HepG2 (cell line): ENCODE measurements around the gene CDH23. TPM values are rescaled to one million over a fixed set of nuclear protein-coding genes. Genes with fewer than 3 reads are reported as not detected.

Experiments used
- ATAC-seq: fragments of 200-7000 bp; cut with Tn5 transposase; 3 replicates; pipeline ENCODE4 v1.9.1; 2020; ENCODE audit warnings: mild to moderate bottlenecking, moderate library complexity
- BruUV-seq: library from RNA; stranded (reverse); fragments of 400-500 nt; replicated peaks from 2 replicates; lab custom pipeline; 2021; lab: Mats Ljungman, UMichigan
- CTCF ChIA-PET: fragments of 300-600 bp; formaldehyde crosslinking; extraction: SDS; loops from one replicate; lab custom pipeline; 2021; ENCODE audit warnings: low total read pairs, inconsistent platforms, low intra/inter-chr PET ratio; lab: Yijun Ruan, JAX
- POLR2A ChIA-PET: fragments of 350-600 bp; sonication (Branson Sonifier 250); formaldehyde crosslinking; loops from one replicate; lab custom pipeline; 2020; ENCODE audit warnings: antibody characterized with exemption, inconsistent platforms; lab: Yijun Ruan, JAX
- DNase-seq: peaks from one replicate; pipeline ENCODE4 v3.0.0-alpha.2; 2015; ENCODE audit warnings: low spot score
- FAIRE-seq: peaks from 3 replicates; lab custom pipeline; 2011; peaks lifted over from hg19 to GRCh38; lab: Jason Lieb, UNC
- H2AFZ ChIP-seq: one replicate; pipeline ENCODE4 v1.6.1; 2011; ENCODE audit warnings: low read length, inconsistent platforms
- H3K27ac ChIP-seq: fragments of 300-600 bp; 3 replicates; pipeline ENCODE4 v1.8.0; 2011; ENCODE audit warnings: mixed run types, mild to moderate bottlenecking, mixed read lengths, low read length, inconsistent platforms; ENCODE audit not compliant: insufficient read depth; ENCODE audit errors: extremely low read length
- H3K27me3 ChIP-seq, 2 experiments: fragments of 200-600 bp in 1 of 2; 2 replicates in 1 of 2; 3 replicates in 1 of 2; pipeline versions ENCODE4 v1.6.0 to v1.8.0; 2011; ENCODE audit warnings: low read length in 2 of 2, mild to moderate bottlenecking in 2 of 2, moderate library complexity in 2 of 2, inconsistent platforms in 1 of 2; ENCODE audit not compliant: insufficient read depth in 2 of 2, control insufficient read depth in 1 of 2
- H3K36me3 ChIP-seq, 2 experiments: fragments of 200-600 bp in 1 of 2; replicated peaks in 1 of 2; 2 replicates in 1 of 2; 3 replicates in 1 of 2; pipeline versions ENCODE4 v1.5.1 to v1.8.0; 2011; ENCODE audit warnings: low read length in 2 of 2, inconsistent platforms in 1 of 2; ENCODE audit not compliant: insufficient read depth in 2 of 2, control insufficient read depth in 1 of 2
- H3K4me1 ChIP-seq: 2 replicates; pipeline ENCODE4 v1.5.1; 2012; ENCODE audit warnings: low read length, inconsistent platforms; ENCODE audit not compliant: insufficient read depth
- H3K4me2 ChIP-seq: 2 replicates; pipeline ENCODE4 v1.6.0; 2011; ENCODE audit warnings: low read depth, low read length, inconsistent platforms
- H3K4me3 ChIP-seq, 3 experiments: fragments of 200-600 bp in 1 of 3; sonication (generic), shearing (Covaris generic) in 1 of 3; replicated peaks in 1 of 3; 2 replicates each; pipeline ENCODE4 v1.5.1; 2011 to 2016; ENCODE audit warnings: low read length in 3 of 3, inconsistent platforms in 2 of 3, low read depth in 2 of 3, mild to moderate bottlenecking in 2 of 3, control low read depth in 1 of 3, mixed read lengths in 1 of 3; ENCODE audit not compliant: insufficient read depth in 1 of 3
- H3K79me2 ChIP-seq: one replicate; pipeline ENCODE4 v1.6.1; 2011; ENCODE audit warnings: low read length, inconsistent platforms; ENCODE audit not compliant: insufficient read depth
- H3K9ac ChIP-seq: 2 replicates; pipeline ENCODE4 v1.6.0; 2011; ENCODE audit warnings: mild to moderate bottlenecking, low read depth, low read length, inconsistent platforms; ENCODE audit not compliant: insufficient read depth
- H3K9me3 ChIP-seq: 2 replicates; pipeline ENCODE4 v1.5.1; 2012; ENCODE audit warnings: mild to moderate bottlenecking, low read length
- H4K20me1 ChIP-seq: 2 replicates; pipeline ENCODE4 v1.6.0; 2011; ENCODE audit warnings: inconsistent platforms, mild to moderate bottlenecking, low read length, moderate library complexity; ENCODE audit not compliant: insufficient read depth
- AGO2 ChIP-seq: fragments of 200-400 bp; formaldehyde crosslinking; optimal IDR thresholded peaks from 2 replicates; pipeline ENCODE3; 2017; ENCODE audit warnings: mild to moderate bottlenecking, low read depth, low read length, moderate library complexity
- DPF2 ChIP-seq: sonication (generic); formaldehyde crosslinking; IDR thresholded peaks from 2 replicates; pipeline ENCODE4 v1.4.0; 2020; ENCODE audit warnings: mild to moderate bottlenecking, low read depth, missing genetic modification reagents, borderline replicate concordance
- HNRNPLL ChIP-seq: fragments of 200-400 bp; formaldehyde crosslinking; IDR thresholded peaks from 2 replicates; pipeline ENCODE4 v1.6.1; 2017; ENCODE audit warnings: mild to moderate bottlenecking, low read depth, low read length; ENCODE audit not compliant: poor library complexity, severe bottlenecking
- HNRNPUL1 ChIP-seq: fragments of 200-400 bp; formaldehyde crosslinking; IDR thresholded peaks from 2 replicates; pipeline ENCODE4 v1.6.1; 2017; ENCODE audit warnings: low read depth, mild to moderate bottlenecking, low read length, moderate library complexity
- JUNB ChIP-seq: sonication (generic); formaldehyde crosslinking; IDR thresholded peaks from 2 replicates; pipeline ENCODE4 v1.8.0; 2022; ENCODE audit warnings: missing genetic modification reagents, mild to moderate bottlenecking, borderline replicate concordance
- PTBP1 ChIP-seq: fragments of 200-400 bp; formaldehyde crosslinking; IDR thresholded peaks from 2 replicates; pipeline ENCODE4 v1.6.1; 2018; ENCODE audit warnings: low read length, low read depth; ENCODE audit not compliant: poor library complexity, severe bottlenecking
- RELA ChIP-seq: sonication (generic); formaldehyde crosslinking; IDR thresholded peaks from 2 replicates; pipeline ENCODE4 v1.4.0; 2020; ENCODE audit warnings: missing genetic modification reagents
- SALL2 ChIP-seq: sonication (generic); formaldehyde crosslinking; IDR thresholded peaks from 2 replicates; pipeline ENCODE4 v1.8.1; 2023; ENCODE audit warnings: mild to moderate bottlenecking, missing genetic modification reagents, inconsistent platforms
- ZBTB46 ChIP-seq: sonication (generic); formaldehyde crosslinking; IDR thresholded peaks from 2 replicates; pipeline ENCODE4 v1.4.0; 2020; ENCODE audit warnings: mild to moderate bottlenecking, missing genetic modification reagents, borderline replicate concordance
- ZBTB8A ChIP-seq: sonication (generic); formaldehyde crosslinking; IDR thresholded peaks from 2 replicates; pipeline ENCODE4 v1.4.0; 2020; ENCODE audit warnings: mild to moderate bottlenecking, low read depth, missing genetic modification reagents, borderline replicate concordance
- ZNF282 ChIP-seq: fragments of 450-650 bp; IDR thresholded peaks from 2 replicates; pipeline ENCODE4 v1.6.1; 2018; ENCODE audit not compliant: partially characterized antibody
- ZNF317 ChIP-seq: sonication (generic); formaldehyde crosslinking; IDR thresholded peaks from 2 replicates; pipeline ENCODE4 v1.5.0; 2020; ENCODE audit warnings: mild to moderate bottlenecking, missing genetic modification reagents
- ZNF496 ChIP-seq: sonication (generic); formaldehyde crosslinking; IDR thresholded peaks from 2 replicates; pipeline ENCODE4 v1.8.1; 2023; ENCODE audit warnings: mild to moderate bottlenecking, moderate library complexity, missing genetic modification reagents; ENCODE audit not compliant: insufficient replicate concordance
- WGBS: methylation state at CpG from one replicate; pipeline ENCODE4 v1.1.6; 2017; ENCODE audit warnings: low lambda C conversion rate; 5-methylcytosine and 5-hydroxymethylcytosine counted together
- in situ Hi-C: cut with HindIII; loops from 2 replicates; pipeline ENCODE4 v1.10.0; 2017; ENCODE audit warnings: low pct_unique_long_range_greater_than_20kb; ENCODE audit not compliant: extremely low pct_ligation_motif_present
- intact Hi-C: fragments of 100-400 bp; cut with micrococcal nuclease; formaldehyde crosslinking; loops from one replicate; pipeline ENCODE4 v1.10.0; 2022; ENCODE audit not compliant: unreplicated experiment
- polyA plus RNA-seq, 8 experiments: library from polyadenylated mRNA; depleted of rRNA in 3 of 8; stranded (reverse) in 7 of 8; unstranded in 1 of 8; fragments of >200 nt; fragmentation: Illumina TruSeq in 4 of 8; extraction: Trizol in 4 of 8; gene quantifications; 2 replicates each; pipeline versions ENCODE4 v1.2.1 to v1.2.3, GENCODE V29; 2011 to 2016; ENCODE audit warnings: low read depth in 4 of 8, missing spikeins in 1 of 8, mixed read lengths in 1 of 8; ENCODE audit not compliant: insufficient read depth in 1 of 8
- total RNA-seq, 5 experiments: library from RNA; depleted of rRNA; stranded (reverse); fragments of >200 nt; fragmentation: Illumina TruSeq; extraction: Trizol; gene quantifications; 2 replicates each; pipeline ENCODE4 v1.2.3, GENCODE V29; 2016; ENCODE audit warnings: low read depth in 1 of 5
- TF ChIP-seq, protein P1 (sequence below): sonication (generic); formaldehyde crosslinking; IDR thresholded peaks from 2 replicates; pipeline ENCODE4 v1.5.0; 2020; ENCODE audit warnings: missing genetic modification reagents, mild to moderate bottlenecking, borderline replicate concordance
- TF ChIP-seq, protein P2 (sequence below): sonication (generic); formaldehyde crosslinking; IDR thresholded peaks from 2 replicates; pipeline ENCODE4 v1.8.0; 2022; ENCODE audit warnings: missing genetic modification reagents, mild to moderate bottlenecking, inconsistent platforms, borderline replicate concordance

The CDH23 gene
- total and polyA plus RNA-seq, 2 of the 13 experiments (the other 11 are each of a cell fraction or from before 2014, with no cell fraction given) = 0.13 TPM; not detected in 1

DNA sequence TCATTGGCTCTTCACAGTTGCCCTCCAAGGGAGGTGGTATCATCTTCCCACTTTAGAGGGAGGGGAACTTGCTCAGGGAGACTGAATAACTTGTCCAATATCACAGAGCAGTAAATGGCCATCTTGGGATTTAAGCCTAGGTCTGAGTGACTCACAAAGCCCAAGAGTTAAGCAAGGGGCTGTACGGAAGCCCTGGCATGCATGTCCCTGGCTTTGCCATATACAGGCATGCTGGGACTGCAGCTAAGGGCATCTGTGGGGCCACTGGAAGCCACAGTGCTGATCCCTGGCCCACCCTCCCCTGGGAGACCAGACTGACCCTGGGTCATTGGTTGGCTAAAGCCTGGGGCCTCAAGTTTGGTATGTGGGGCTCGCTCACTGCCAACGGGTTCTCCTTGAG lies 373.5 kb downstream of the CDH23 start:
- Histone ChIP-seq H2AFZ (no peak overlapping the region), H3K79me2 (no peaks in the 10 kb centered on the region), H3K9ac (no peak overlapping the region), H3K36me3 (no peaks in the 10 kb centered on the region), H3K9me3 (no peaks in the 10 kb centered on the region), H3K27ac (no peak overlapping the region)
- WGBS = 80% methylated on average over 1 of the region's 3 CpGs
- intact Hi-C loops = loop anchor here (5.0 kb wide), 1 partner anchor 42 kb away; no protein-coding TSS in a partner anchor
- in situ Hi-C loops = no loop called here
- POLR2A ChIA-PET = no interaction called here
- TF ChIP-seq ZNF496 (no peak), ZNF317 (CRISPR knock-in tag) (no peak), ZBTB8A (CRISPR knock-in tag) (no peak), SALL2 (CRISPR knock-in tag) (no peak), HNRNPLL (no peak)
- TF ChIP-seq, protein P1, sequence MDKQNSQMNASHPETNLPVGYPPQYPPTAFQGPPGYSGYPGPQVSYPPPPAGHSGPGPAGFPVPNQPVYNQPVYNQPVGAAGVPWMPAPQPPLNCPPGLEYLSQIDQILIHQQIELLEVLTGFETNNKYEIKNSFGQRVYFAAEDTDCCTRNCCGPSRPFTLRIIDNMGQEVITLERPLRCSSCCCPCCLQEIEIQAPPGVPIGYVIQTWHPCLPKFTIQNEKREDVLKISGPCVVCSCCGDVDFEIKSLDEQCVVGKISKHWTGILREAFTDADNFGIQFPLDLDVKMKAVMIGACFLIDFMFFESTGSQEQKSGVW = no peak
- TF ChIP-seq, all 625 proteins: peak for 0
- Histone ChIP-seq H3K4me2 (no peak overlapping the region), H3K4me1 (peaks cover 42% of the 10 kb centered on the region), H3K27me3 (peaks cover 5 to 36% of the 10 kb centered on the region in 2 experiments), H3K4me3 (no peak overlapping the region), H4K20me1 (no peaks in the 10 kb centered on the region)
- FAIRE-seq = no peak
- DNase-seq = no peak
- no TSS peak for BruUV-seq
- CTCF ChIA-PET = no interaction called here
- no peak for ATAC-seq

DNA sequence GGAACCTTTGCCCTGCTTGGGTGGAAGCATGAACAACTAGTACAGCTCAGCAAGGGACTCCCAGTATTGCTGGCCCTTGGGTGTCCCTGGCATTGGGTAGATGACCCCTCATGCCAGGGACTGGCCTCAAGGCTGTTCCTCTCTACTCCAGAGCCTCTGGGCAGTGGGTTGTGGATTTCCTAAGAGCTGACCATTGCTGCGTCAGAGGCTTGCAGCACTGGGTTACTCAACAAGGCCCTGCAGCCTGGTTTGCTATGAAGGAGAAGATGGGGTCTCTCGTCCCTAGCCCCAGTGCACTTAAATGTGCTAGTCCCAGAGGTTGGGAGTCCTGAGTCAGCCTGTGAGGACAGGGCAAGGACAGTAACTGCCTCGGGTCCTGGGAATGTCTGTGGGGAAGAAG lies 374.1 kb downstream of the CDH23 start:
- BruUV-seq = no TSS peak
- no peaks in the 10 kb centered on the region for H3K79me2 ChIP-seq
- H3K36me3 ChIP-seq = no peaks in the 10 kb centered on the region
- 0% methylated on average over 1 of the region's 3 CpGs for WGBS
- no peak overlapping the region for H2AFZ ChIP-seq
- H3K4me2 ChIP-seq = no peak overlapping the region
- H3K27ac ChIP-seq = no peak overlapping the region
- CTCF ChIA-PET = no interaction called here
- H4K20me1 ChIP-seq = no peaks in the 10 kb centered on the region
- intact Hi-C loops = loop anchor here (5.0 kb wide), 1 partner anchor 42 kb away; no protein-coding TSS in a partner anchor
- DNase-seq (no peak), FAIRE-seq (no peak), ATAC-seq (no peak)
- H3K9ac ChIP-seq = no peak overlapping the region
- H3K4me1 ChIP-seq = peaks cover 37% of the 10 kb centered on the region
- H3K4me3 ChIP-seq = no peak overlapping the region
- H3K9me3 ChIP-seq = no peaks in the 10 kb centered on the region
- peaks cover 3 to 31% of the 10 kb centered on the region in 2 experiments; a peak in 4 of 5 replicates for H3K27me3 ChIP-seq
- POLR2A ChIA-PET = no interaction called here
- in situ Hi-C loops = no loop called here
- TF ChIP-seq AGO2 = no peak
- TF ChIP-seq HNRNPUL1 = no peak
- TF ChIP-seq, protein P2, sequence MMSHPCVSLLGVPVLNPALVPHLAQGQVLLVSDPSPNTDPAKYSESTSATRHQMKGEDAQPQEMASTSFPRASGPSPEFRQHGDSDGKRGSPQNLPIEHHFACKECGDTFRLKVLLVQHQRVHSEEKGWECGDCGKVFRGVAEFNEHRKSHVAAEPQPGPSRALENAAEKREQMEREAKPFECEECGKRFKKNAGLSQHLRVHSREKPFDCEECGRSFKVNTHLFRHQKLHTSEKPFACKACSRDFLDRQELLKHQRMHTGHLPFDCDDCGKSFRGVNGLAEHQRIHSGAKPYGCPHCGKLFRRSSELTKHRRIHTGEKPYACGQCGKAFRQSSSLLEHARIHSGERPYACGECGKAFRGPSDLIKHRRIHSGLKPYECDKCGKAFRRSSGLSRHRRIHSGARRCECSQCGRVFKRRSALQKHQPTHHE (CRISPR knock-in tag) = no peak
- TF ChIP-seq ZBTB46 (CRISPR knock-in tag) = no peak
- no peak for TF ChIP-seq PTBP1
- TF ChIP-seq DPF2 (CRISPR knock-in tag) = no peak
- no peak for TF ChIP-seq ZNF282
- no peak for TF ChIP-seq JUNB
- TF ChIP-seq RELA (CRISPR knock-in tag) = no peak
